HCT116 (cell line): ENCODE results near the gene TNS3. TPM values are rescaled to one million over a fixed set of nuclear protein-coding genes. Genes with fewer than 3 reads are reported as not detected.

Experiments
- ATAC-seq: fragments of 200-7000 bp; cut with Tn5 transposase; 2 replicates; pipeline ENCODE4 v1.9.1; 2020; ENCODE audit warnings: mild to moderate bottlenecking, moderate library complexity
- BruUV-seq: library from RNA; stranded (reverse); fragments of 400-500 nt; replicated peaks from 2 replicates; lab custom pipeline; 2021; lab: Mats Ljungman, UMichigan
- CTCF ChIA-PET: fragments of 300-600 bp; sonication (Branson Sonifier 250); formaldehyde crosslinking; loops from one replicate; lab custom pipeline; 2021; ENCODE audit warnings: antibody characterized with exemption; lab: Charles Lee
- POLR2A ChIA-PET: fragments of 300-600, 350-600 bp; sonication (Branson Sonifier 250); formaldehyde crosslinking; loops from one replicate; lab custom pipeline; 2021; ENCODE audit warnings: antibody characterized with exemption; lab: Charles Lee
- RAD21 ChIA-PET, 2 experiments: fragments of 300-600 bp; sonication (Branson Sonifier 250); formaldehyde crosslinking; loops; one replicate each; lab custom pipeline; 2023; ENCODE audit warnings: low total read pairs in 2 of 2; ENCODE audit not compliant: uncharacterized antibody in 2 of 2, unreplicated experiment in 2 of 2, low non-redundant PET in 1 of 2; lab: Charles Lee
- DNase-seq: peaks from one replicate; pipeline ENCODE4 v3.0.0-alpha.2; 2010; ENCODE audit warnings: low read depth, low spot score
- H2AFZ ChIP-seq: fragments of 200-600 bp; shearing (Covaris generic), sonication (generic); 2 replicates; pipeline ENCODE4 v1.6.1; 2017; ENCODE audit warnings: low read depth, mixed run types, mixed read lengths, antibody characterized with exemption, low read length; ENCODE audit not compliant: poor library complexity, severe bottlenecking
- H3K27ac ChIP-seq: 2 replicates; pipeline ENCODE4 v1.5.1; 2012; ENCODE audit warnings: low read depth, low read length
- H3K27me3 ChIP-seq: fragments of 200-600 bp; sonication (generic); 2 replicates; pipeline ENCODE4 v1.6.1; 2016; ENCODE audit warnings: mixed run types, low read length, mixed read lengths; ENCODE audit not compliant: insufficient read depth
- H3K36me3 ChIP-seq, 2 experiments: fragments of 200-500 bp in 1 of 2; fragments of 200-600 bp in 1 of 2; sonication (Bioruptor generic) in 1 of 2; sonication (generic) in 1 of 2; 2 replicates each; pipeline versions ENCODE4 v1.5.1 to v1.6.1; 2014 to 2016; ENCODE audit warnings: low read length in 2 of 2, inconsistent platforms in 1 of 2, mixed read lengths in 1 of 2, mixed run types in 1 of 2; ENCODE audit not compliant: insufficient read depth in 2 of 2, control insufficient read depth in 1 of 2
- H3K4me1 ChIP-seq, 2 experiments: fragments of 200-600 bp in 1 of 2; sonication (generic) in 1 of 2; 2 replicates each; pipeline versions ENCODE4 v1.5.1 to v1.6.1; 2012 to 2017; ENCODE audit warnings: low read length in 2 of 2, inconsistent platforms in 1 of 2, mild to moderate bottlenecking in 1 of 2, mixed read lengths in 1 of 2, mixed run types in 1 of 2, moderate library complexity in 1 of 2; ENCODE audit not compliant: insufficient read depth in 2 of 2, control insufficient read depth in 1 of 2
- H3K4me2 ChIP-seq: fragments of 200-600 bp; sonication (generic); 2 replicates; pipeline ENCODE4 v1.6.1; 2017; ENCODE audit warnings: mixed run types, low read length, mixed read lengths
- H3K4me3 ChIP-seq, 2 experiments: fragments of 200-600 bp in 1 of 2; sonication (generic) in 1 of 2; replicated peaks in 1 of 2; 2 replicates each; pipeline ENCODE4 v1.5.1; 2011 to 2016; ENCODE audit warnings: low read length in 2 of 2, control low read depth in 1 of 2, low read depth in 1 of 2, mild to moderate bottlenecking in 1 of 2, mixed read lengths in 1 of 2, mixed run types in 1 of 2
- H3K79me2 ChIP-seq: fragments of 200-600 bp; sonication (generic); 2 replicates; pipeline ENCODE4 v1.6.1; 2017; ENCODE audit warnings: mild to moderate bottlenecking, mixed run types, low read length, moderate library complexity, mixed read lengths; ENCODE audit not compliant: insufficient read depth
- H3K9ac ChIP-seq: fragments of 200-600 bp; sonication (generic); 2 replicates; pipeline ENCODE4 v1.6.1; 2016; ENCODE audit warnings: low read length, mixed read lengths
- H3K9me2 ChIP-seq: fragments of 200-600 bp; sonication (generic), shearing (Covaris generic); 2 replicates; pipeline ENCODE4 v1.6.1; 2017; ENCODE audit warnings: mixed run types, mild to moderate bottlenecking, moderate library complexity; ENCODE audit not compliant: insufficient read depth
- H3K9me3 ChIP-seq, 2 experiments: fragments of 200-500 bp in 1 of 2; fragments of 200-600 bp in 1 of 2; sonication (Bioruptor generic) in 1 of 2; sonication (generic) in 1 of 2; 2 replicates each; pipeline ENCODE4 v1.6.1; 2014 to 2017; ENCODE audit warnings: low read length in 2 of 2, mixed read lengths in 2 of 2, inconsistent platforms in 1 of 2, low read depth in 1 of 2, mild to moderate bottlenecking in 1 of 2, mixed run types in 1 of 2, moderate library complexity in 1 of 2; ENCODE audit not compliant: control insufficient read depth in 1 of 2, insufficient read depth in 1 of 2
- H4K20me1 ChIP-seq: fragments of 200-600 bp; sonication (generic), shearing (Covaris generic); 2 replicates; pipeline ENCODE4 v1.6.1; 2017; ENCODE audit warnings: mixed run types, mild to moderate bottlenecking, moderate library complexity; ENCODE audit not compliant: insufficient read depth
- ATF3 ChIP-seq: IDR thresholded peaks from 2 replicates; pipeline ENCODE4 v1.6.1; 2012
- CBX3 ChIP-seq: IDR thresholded peaks from 2 replicates; pipeline ENCODE4 v1.6.1; 2012; ENCODE audit warnings: low read depth
- CEBPB ChIP-seq: IDR thresholded peaks from 2 replicates; pipeline ENCODE4 v1.6.1; 2012; ENCODE audit warnings: low read depth
- CTCF ChIP-seq, 3 experiments: fragments of 200-600 bp in 1 of 3; sonication (generic) in 1 of 3; IDR thresholded peaks in 2 of 3; conservative IDR thresholded peaks in 1 of 3; 2 replicates each; pipeline ENCODE4 v1.5.1; 2012 to 2017; ENCODE audit warnings: low read depth in 2 of 3, low read length in 2 of 3, antibody characterized with exemption in 1 of 3, borderline replicate concordance in 1 of 3, control low read depth in 1 of 3, mild to moderate bottlenecking in 1 of 3, mixed read lengths in 1 of 3, mixed run types in 1 of 3, moderate library complexity in 1 of 3; ENCODE audit not compliant: insufficient read depth in 1 of 3
- EGR1 ChIP-seq: IDR thresholded peaks from 2 replicates; pipeline ENCODE4 v1.6.1; 2012; ENCODE audit warnings: low read depth
- ELF1 ChIP-seq: IDR thresholded peaks from 2 replicates; pipeline ENCODE4 v1.6.1; 2012; ENCODE audit warnings: low read depth, borderline replicate concordance
- EZH2 ChIP-seq: fragments of 200-600 bp; sonication (generic); IDR thresholded peaks from 2 replicates; pipeline ENCODE4 v1.6.1; 2017; ENCODE audit warnings: antibody characterized with exemption, mixed run types
- EZH2phosphoT487 ChIP-seq: fragments of 200-600 bp; IDR thresholded peaks from 2 replicates; pipeline ENCODE4 v1.6.1; 2018; ENCODE audit warnings: antibody characterized with exemption, borderline replicate concordance
- JUND ChIP-seq: IDR thresholded peaks from 2 replicates; pipeline ENCODE4 v1.6.1; 2012
- POLR2A ChIP-seq: IDR thresholded peaks from 2 replicates; pipeline ENCODE4 v1.7.0; 2011; ENCODE audit warnings: borderline replicate concordance; ENCODE audit not compliant: insufficient read depth, insufficient read length; ENCODE audit errors: extremely low read depth
- POLR2AphosphoS5 ChIP-seq: IDR thresholded peaks from 2 replicates; pipeline ENCODE4 v1.6.1; 2011; ENCODE audit warnings: mild to moderate bottlenecking, low read depth, low read length, moderate library complexity
- RAD21 ChIP-seq: IDR thresholded peaks from 2 replicates; pipeline ENCODE4 v1.6.1; 2012; ENCODE audit warnings: low read depth, mild to moderate bottlenecking
- SIN3A ChIP-seq: IDR thresholded peaks from 2 replicates; pipeline ENCODE4 v1.6.1; 2012; ENCODE audit warnings: low read depth
- SP1 ChIP-seq: IDR thresholded peaks from 2 replicates; pipeline ENCODE4 v1.6.1; 2012; ENCODE audit warnings: low read depth
- SRF ChIP-seq: IDR thresholded peaks from 2 replicates; pipeline ENCODE4 v1.6.1; 2012; ENCODE audit warnings: low read depth
- TCF7L2 ChIP-seq: IDR thresholded peaks from 2 replicates; pipeline ENCODE4 v1.7.0; 2011; ENCODE audit warnings: borderline replicate concordance, inconsistent platforms; ENCODE audit not compliant: insufficient read depth, insufficient read length; ENCODE audit errors: extremely low read depth
- ZBTB33 ChIP-seq: IDR thresholded peaks from 2 replicates; pipeline ENCODE4 v1.6.1; 2011; ENCODE audit warnings: mild to moderate bottlenecking, low read length, moderate library complexity; ENCODE audit not compliant: insufficient replicate concordance; ENCODE audit errors: extremely low read depth
- ZFX ChIP-seq: fragments of 450-650 bp; IDR thresholded peaks from 2 replicates; pipeline ENCODE4 v1.6.1; 2017
- intact Hi-C: fragments of 100-400 bp; cut with micrococcal nuclease; formaldehyde crosslinking; loops from 2 replicates; pipeline ENCODE4 v1.10.0; 2022
- total RNA-seq: library from RNA; stranded (reverse); gene quantifications from one replicate; pipeline ENCODE4 v1.2.1, GENCODE V29; 2021; ENCODE audit not compliant: unreplicated experiment
- TF ChIP-seq, protein P1 (sequence below): IDR thresholded peaks from 2 replicates; pipeline ENCODE4 v1.6.1; 2012

Gene TNS3
- total RNA-seq, 1 experiment from 2014 or later: 9.1 TPM

DNA sequence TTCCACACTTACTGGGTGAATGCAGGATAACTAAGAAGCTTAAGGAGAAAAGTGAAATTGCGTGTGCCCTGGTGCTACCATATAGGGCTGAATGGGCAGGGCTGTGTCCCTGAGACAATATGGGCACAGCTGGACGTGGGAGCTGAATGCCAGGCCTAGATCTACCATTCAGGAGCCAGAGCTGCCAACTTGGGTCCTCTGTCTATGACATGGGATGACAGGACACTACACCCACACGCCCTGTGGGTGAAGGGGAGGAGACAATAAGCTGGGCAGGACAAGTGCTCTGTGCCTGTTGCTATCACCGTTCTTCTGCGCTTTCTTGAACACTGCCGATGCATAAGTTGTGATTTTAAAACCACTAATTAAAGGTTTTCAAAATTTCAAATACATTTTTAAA is 293.9 kb downstream of the TNS3 start:
- Histone ChIP-seq H3K27me3 (no peaks in the 10 kb centered on the region), H3K36me3 (no peaks in the 10 kb centered on the region), H3K4me2 (no peak overlapping the region), H3K9ac (no peak overlapping the region), H3K79me2 (no peaks in the 10 kb centered on the region), H3K9me3 (no peaks in the 10 kb centered on the region), H3K4me3 (no peak overlapping the region), H4K20me1 (no peaks in the 10 kb centered on the region), H3K9me2 (no peaks in the 10 kb centered on the region), H3K4me1 (peaks cover 8 to 27% of the 10 kb centered on the region in 2 experiments), H3K27ac (no peak overlapping the region), H2AFZ (no peak overlapping the region)
- ATAC-seq (no peak), DNase-seq (no peak)
- ChIA-PET RAD21 (no interaction called here), CTCF (no interaction called here), POLR2A (no interaction called here)
- TF ChIP-seq JUND (no peak), CBX3 (no peak), POLR2AphosphoS5 (no peak), EZH2 (no peak), ZFX (no peak), ATF3 (no peak), RAD21 (no peak), TCF7L2 (no peak), CEBPB (no peak), ZBTB33 (no peak), POLR2A (no peak), EGR1 (no peak), SIN3A (no peak), SP1 (no peak), EZH2phosphoT487 (no peak), CTCF (IDR thresholded peaks at IDR 0.05 in 2 of 3, conservative IDR thresholded peaks at IDR 0.05 in 1 of 3; ENCODE audit: borderline replicate concordance in 1 of 3, insufficient read depth in 1 of 3, low read depth in 2 of 3, low read length in 2 of 3) (no peak), SRF (no peak), ELF1 (no peak)
- TF ChIP-seq, protein P1, sequence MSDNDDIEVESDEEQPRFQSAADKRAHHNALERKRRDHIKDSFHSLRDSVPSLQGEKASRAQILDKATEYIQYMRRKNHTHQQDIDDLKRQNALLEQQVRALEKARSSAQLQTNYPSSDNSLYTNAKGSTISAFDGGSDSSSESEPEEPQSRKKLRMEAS: no peak
- BruUV-seq: no TSS peak
- intact Hi-C loops: no loop called here
